GM23248 (cell line): ENCODE data around the gene NNT. TPM values are rescaled to one million over a fixed set of nuclear protein-coding genes. Genes with fewer than 3 reads are reported as not detected.

ENCODE experiments used
- DNase-seq: peaks from one replicate; pipeline ENCODE4 v3.0.0-alpha.2; 2015
- H2AFZ ChIP-seq: fragments of 200-600 bp; sonication (generic); 2 replicates; pipeline ENCODE4 v1.6.1; 2016; ENCODE audit warnings: antibody characterized with exemption
- H3F3A ChIP-seq: fragments of 200-600 bp; sonication (generic); 2 replicates; pipeline ENCODE4 v1.6.1; 2016; ENCODE audit warnings: mild to moderate bottlenecking, antibody characterized with exemption, mixed run types; ENCODE audit not compliant: insufficient read depth
- H3K27ac ChIP-seq: fragments of 200-600 bp; sonication (generic); 2 replicates; pipeline ENCODE4 v1.5.1; 2016; ENCODE audit warnings: mild to moderate bottlenecking
- H3K27me3 ChIP-seq: fragments of 200-600 bp; sonication (generic); replicated peaks from 2 replicates; pipeline ENCODE4 v1.6.1; 2016; ENCODE audit warnings: mild to moderate bottlenecking; ENCODE audit not compliant: insufficient read depth
- H3K36me3 ChIP-seq: fragments of 200-600 bp; sonication (generic); 2 replicates; pipeline ENCODE4 v1.6.1; 2016; ENCODE audit warnings: low read depth, mild to moderate bottlenecking
- H3K4me1 ChIP-seq: fragments of 200-600 bp; sonication (generic); 2 replicates; pipeline ENCODE4 v1.6.1; 2016; ENCODE audit warnings: mild to moderate bottlenecking; ENCODE audit not compliant: insufficient read depth
- H3K4me2 ChIP-seq: fragments of 200-600 bp; sonication (generic); one replicate; pipeline ENCODE4 v1.6.1; 2016; ENCODE audit warnings: mild to moderate bottlenecking; ENCODE audit not compliant: unreplicated experiment
- H3K4me3 ChIP-seq: fragments of 200-600 bp; sonication (generic); 2 replicates; pipeline ENCODE4 v1.5.1; 2016; ENCODE audit warnings: mild to moderate bottlenecking
- H3K79me2 ChIP-seq: fragments of 200-600 bp; sonication (generic); 2 replicates; pipeline ENCODE4 v1.6.1; 2016; ENCODE audit warnings: mild to moderate bottlenecking; ENCODE audit not compliant: insufficient read depth
- H3K9ac ChIP-seq: fragments of 200-600 bp; sonication (generic); 2 replicates; pipeline ENCODE4 v1.6.1; 2016; ENCODE audit warnings: mild to moderate bottlenecking
- H3K9me2 ChIP-seq: fragments of 200-600 bp; sonication (generic); 2 replicates; pipeline ENCODE4 v1.6.1; 2016; ENCODE audit warnings: mixed run types, mild to moderate bottlenecking, moderate library complexity; ENCODE audit not compliant: insufficient read depth
- H3K9me3 ChIP-seq: fragments of 200-600 bp; sonication (generic); one replicate; pipeline ENCODE4 v1.6.1; 2017; ENCODE audit warnings: low read depth
- H4K20me1 ChIP-seq: fragments of 200-600 bp; sonication (generic); 2 replicates; pipeline ENCODE4 v1.6.0; 2016; ENCODE audit not compliant: insufficient read depth
- EZH2 ChIP-seq: fragments of 200-600 bp; sonication (generic); IDR thresholded peaks from 2 replicates; pipeline ENCODE4 v1.6.1; 2018; ENCODE audit warnings: antibody characterized with exemption, mild to moderate bottlenecking; ENCODE audit not compliant: insufficient read depth, poor library complexity, severe bottlenecking
- EZH2phosphoT487 ChIP-seq: fragments of 200-600 bp; sonication (generic); IDR thresholded peaks from 2 replicates; pipeline ENCODE4 v1.6.1; 2018; ENCODE audit warnings: antibody characterized with exemption, moderate library complexity, mild to moderate bottlenecking, low read depth; ENCODE audit not compliant: insufficient read depth
- WGBS, 2 experiments: methylation state at CpG; one replicate each; pipeline ENCODE4 v1.1.6; 2015 to 2017; ENCODE audit warnings: low lambda C conversion rate in 2 of 2, low coverage in 1 of 2; ENCODE audit errors: missing lambda C conversion rate in 2 of 2; 5-methylcytosine and 5-hydroxymethylcytosine counted together
- in situ Hi-C: fragments of 300-500 bp; cut with MboI; formaldehyde crosslinking; loops from 2 replicates; pipeline ENCODE4 v1.15.0; 2020
- polyA plus RNA-seq: library from polyadenylated mRNA; unstranded; fragments of >200 nt; fragmentation: Nextera tagmentation; extraction: Ambion mirVana; gene quantifications from 2 replicates; pipeline ENCODE4 v1.2.1, GENCODE V29; 2016
- total RNA-seq: library from RNA; depleted of rRNA; stranded (reverse); fragments of >200 nt; shearing (Covaris generic); gene quantifications from 2 replicates; pipeline ENCODE4 v1.2.3, GENCODE V29; 2014

The NNT gene
- total and polyA plus RNA-seq, 2 experiments from 2014 or later = 33.9 to 47.2 TPM

DNA sequence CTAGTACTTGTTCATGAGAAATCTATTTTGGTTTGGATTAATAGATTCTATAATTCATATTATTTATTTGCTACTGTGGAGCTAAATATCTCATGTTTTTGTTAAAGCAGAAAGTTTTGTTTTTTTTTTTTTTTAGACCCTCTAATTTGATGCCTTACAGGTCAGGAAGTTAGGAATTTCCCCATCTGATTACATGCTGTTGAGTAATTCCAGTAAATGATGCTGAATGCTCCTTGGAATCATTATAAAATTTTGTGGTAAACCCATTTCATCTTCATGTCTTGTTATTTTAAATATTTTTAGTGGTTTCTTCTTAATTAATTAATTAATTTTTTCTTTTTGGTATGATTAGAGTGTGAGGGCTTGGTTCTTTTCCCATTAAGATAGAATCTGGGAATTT, 35.6 kb downstream of the NNT start:
- no peaks in the 10 kb centered on the region for H3F3A ChIP-seq
- in situ Hi-C loops = no loop called here
- no peaks in the 10 kb centered on the region for H3K9me3 ChIP-seq
- TF ChIP-seq EZH2phosphoT487 = no peak
- peak; percentile 15 for DNase-seq
- no peaks in the 10 kb centered on the region for H4K20me1 ChIP-seq
- no peak overlapping the region for H2AFZ ChIP-seq
- H3K79me2 ChIP-seq = no peaks in the 10 kb centered on the region
- no peak overlapping the region for H3K4me2 ChIP-seq
- no peaks in the 10 kb centered on the region for H3K27me3 ChIP-seq
- no peaks in the 10 kb centered on the region for H3K36me3 ChIP-seq
- 0 out of 2 replicates have a peak, but pooled peaks cover 10% of the 10 kb centered on the region for H3K4me1 ChIP-seq
- no peak overlapping the region for H3K4me3 ChIP-seq
- no peak overlapping the region for H3K27ac ChIP-seq
- no peaks in the 10 kb centered on the region for H3K9me2 ChIP-seq
- H3K9ac ChIP-seq = no peak overlapping the region

DNA sequence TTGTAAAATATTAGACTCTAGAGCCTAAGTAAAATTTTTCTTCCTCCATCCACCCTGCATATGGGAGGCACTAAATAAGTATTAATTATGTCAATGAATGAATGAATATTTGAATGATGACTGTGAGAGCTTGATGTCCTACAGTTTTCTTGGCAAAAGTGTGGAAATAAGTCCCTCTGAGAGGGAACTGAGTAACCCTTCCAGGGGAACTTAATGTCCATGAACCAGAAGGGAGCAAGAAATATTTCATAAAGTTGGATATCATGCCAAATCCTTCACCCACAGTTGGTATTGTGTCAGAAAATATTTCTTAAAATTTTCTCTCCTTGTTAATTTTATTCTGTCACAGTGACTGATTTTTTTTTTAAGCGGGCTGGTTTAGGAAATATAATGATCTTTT, 36.6 kb downstream of the NNT start:
- H3K36me3 ChIP-seq = peaks cover 2% of the 10 kb centered on the region; the same call in 1 of the 2 replicates
- DNase-seq = no peak
- H3K79me2 ChIP-seq = no peaks in the 10 kb centered on the region
- H2AFZ ChIP-seq = no peak overlapping the region
- 96% methylated on average over 1 of the region's 1 CpG for WGBS, 2 experiments
- H3K4me2 ChIP-seq = no peak overlapping the region
- TF ChIP-seq EZH2phosphoT487 (no peak), EZH2 (no peak)
- H3K9ac ChIP-seq = no peak overlapping the region
- no peaks in the 10 kb centered on the region for H3K27me3 ChIP-seq
- H3K9me3 ChIP-seq = no peaks in the 10 kb centered on the region
- H3K4me1 ChIP-seq = 0 out of 2 replicates have a peak, but pooled peaks cover 10% of the 10 kb centered on the region
- no peaks in the 10 kb centered on the region for H4K20me1 ChIP-seq
- no peak overlapping the region for H3K4me3 ChIP-seq
- no peak overlapping the region for H3K27ac ChIP-seq
- H3K9me2 ChIP-seq = no peaks in the 10 kb centered on the region
- in situ Hi-C loops = no loop called here
- no peaks in the 10 kb centered on the region for H3F3A ChIP-seq

DNA sequence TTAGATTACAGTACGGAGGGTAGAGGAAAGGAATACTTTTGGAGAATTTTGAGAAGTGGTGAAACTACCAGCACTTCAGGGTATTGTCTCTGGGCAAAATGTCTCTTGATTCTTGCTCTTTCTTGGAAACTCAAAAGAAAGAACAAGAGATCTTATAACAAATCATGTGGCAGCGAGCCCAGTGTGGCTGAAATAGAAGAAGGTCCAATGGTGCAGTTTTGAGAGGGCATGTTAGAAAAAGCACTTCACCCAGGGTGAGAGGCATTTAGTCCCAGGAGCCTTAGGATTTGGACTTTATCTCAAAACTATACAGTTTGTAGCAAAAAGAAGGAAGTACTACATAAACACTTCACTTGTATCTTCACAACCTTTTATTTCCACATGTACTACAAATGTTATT, 39.4 kb downstream of the NNT start:
- no peak overlapping the region for H3K27ac ChIP-seq

DNA sequence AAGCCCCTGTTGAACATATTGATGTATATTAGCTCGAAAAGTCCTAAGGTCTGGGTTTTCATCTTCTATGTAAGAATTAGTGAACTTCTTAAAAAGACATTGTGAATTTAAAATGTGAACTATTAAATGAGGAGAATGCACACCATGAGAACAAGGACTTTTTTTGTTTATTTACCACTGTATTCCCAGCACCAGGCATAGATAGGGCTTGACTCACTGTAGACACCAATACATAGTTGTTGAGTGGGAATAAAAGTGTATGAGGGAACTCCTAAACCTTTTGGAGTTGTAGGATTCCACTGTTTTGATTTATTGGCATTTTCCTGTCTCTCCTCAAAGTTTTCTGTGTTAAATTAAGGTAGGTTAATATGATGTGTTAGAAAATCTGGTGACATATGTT, 40.3 kb downstream of the NNT start:
- Histone ChIP-seq H3K27ac (no peak overlapping the region), H3K4me3 (no peak overlapping the region), H3F3A (peaks cover 9% of the 10 kb centered on the region), H3K36me3 (peaks cover 10% of the 10 kb centered on the region; the same call in 1 of the 2 replicates), H3K4me1 (peaks cover 8% of the 10 kb centered on the region), H3K79me2 (no peaks in the 10 kb centered on the region), H3K9me2 (no peaks in the 10 kb centered on the region), H4K20me1 (no peaks in the 10 kb centered on the region), H3K4me2 (no peak overlapping the region), H2AFZ (no peak overlapping the region), H3K27me3 (no peaks in the 10 kb centered on the region), H3K9ac (no peak overlapping the region), H3K9me3 (no peaks in the 10 kb centered on the region)
- 98 to 100% methylated on average over 1 of the region's 1 CpG for WGBS, 2 experiments
- DNase-seq = no peak
- in situ Hi-C loops = no loop called here
- no peak for TF ChIP-seq EZH2
- no peak for TF ChIP-seq EZH2phosphoT487

More for the DNA sequence above, 39.4 kb downstream of the NNT start:
- TF ChIP-seq EZH2 (no peak), EZH2phosphoT487 (no peak)
- 0 out of 2 replicates have a peak, but pooled peaks cover 5% of the 10 kb centered on the region for H3K4me1 ChIP-seq
- no peak for DNase-seq
- 97 to 100% methylated on average over 2 of the region's 2 CpGs for WGBS, 2 experiments
- H3K79me2 ChIP-seq = no peaks in the 10 kb centered on the region
- in situ Hi-C loops = no loop called here
- H3K9me2 ChIP-seq = no peaks in the 10 kb centered on the region
- H3K4me3 ChIP-seq = no peak overlapping the region
- H3K36me3 ChIP-seq = peaks cover 10% of the 10 kb centered on the region; the same call in 1 of the 2 replicates
- no peak overlapping the region for H2AFZ ChIP-seq
- peaks cover 6% of the 10 kb centered on the region; the same call in 1 of the 2 replicates for H3F3A ChIP-seq
- no peaks in the 10 kb centered on the region for H3K27me3 ChIP-seq
- H3K4me2 ChIP-seq = no peak overlapping the region
- H4K20me1 ChIP-seq = no peaks in the 10 kb centered on the region
- no peak overlapping the region for H3K9ac ChIP-seq
- no peaks in the 10 kb centered on the region for H3K9me3 ChIP-seq

DNA sequence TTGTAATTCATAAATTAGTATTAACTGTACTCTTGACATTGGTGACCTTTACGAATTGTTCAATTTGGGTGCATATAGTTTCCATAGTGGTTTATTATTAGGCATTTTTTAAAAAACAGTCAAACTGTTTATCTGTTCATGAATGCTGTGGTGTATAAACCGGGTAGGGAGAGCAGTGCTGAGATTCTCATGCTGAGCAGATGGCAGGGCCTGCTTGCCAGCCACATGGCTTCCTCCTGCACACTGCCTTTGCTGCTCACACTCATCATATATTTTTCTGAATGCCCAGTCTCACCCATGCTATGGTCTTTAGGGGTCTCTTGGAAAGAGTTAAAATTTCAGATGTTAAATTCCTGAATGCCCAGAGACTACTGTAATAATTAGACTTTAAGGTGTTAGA, 40.8 kb downstream of the NNT start:
- H3K9me2 ChIP-seq = no peaks in the 10 kb centered on the region
- H3F3A ChIP-seq = peaks cover 13% of the 10 kb centered on the region
- no peaks in the 10 kb centered on the region for H3K9me3 ChIP-seq
- TF ChIP-seq EZH2phosphoT487 = no peak
- TF ChIP-seq EZH2 = no peak
- no peaks in the 10 kb centered on the region for H4K20me1 ChIP-seq
- H3K4me1 ChIP-seq = peaks cover 12% of the 10 kb centered on the region
- H3K4me3 ChIP-seq = no peak overlapping the region
- H3K27me3 ChIP-seq = no peaks in the 10 kb centered on the region
- no peak overlapping the region for H3K4me2 ChIP-seq
- WGBS, 2 experiments = 95 to 100% methylated on average over 2 of the region's 2 CpGs
- H3K36me3 ChIP-seq = peaks cover 10% of the 10 kb centered on the region; the same call in 1 of the 2 replicates
- no peak overlapping the region for H3K9ac ChIP-seq
- in situ Hi-C loops = no loop called here
- DNase-seq = no peak
- H2AFZ ChIP-seq = no peak overlapping the region
- no peaks in the 10 kb centered on the region for H3K79me2 ChIP-seq
- H3K27ac ChIP-seq = no peak overlapping the region
